Measurements from ENCODE around the gene PPT1.

DNA sequence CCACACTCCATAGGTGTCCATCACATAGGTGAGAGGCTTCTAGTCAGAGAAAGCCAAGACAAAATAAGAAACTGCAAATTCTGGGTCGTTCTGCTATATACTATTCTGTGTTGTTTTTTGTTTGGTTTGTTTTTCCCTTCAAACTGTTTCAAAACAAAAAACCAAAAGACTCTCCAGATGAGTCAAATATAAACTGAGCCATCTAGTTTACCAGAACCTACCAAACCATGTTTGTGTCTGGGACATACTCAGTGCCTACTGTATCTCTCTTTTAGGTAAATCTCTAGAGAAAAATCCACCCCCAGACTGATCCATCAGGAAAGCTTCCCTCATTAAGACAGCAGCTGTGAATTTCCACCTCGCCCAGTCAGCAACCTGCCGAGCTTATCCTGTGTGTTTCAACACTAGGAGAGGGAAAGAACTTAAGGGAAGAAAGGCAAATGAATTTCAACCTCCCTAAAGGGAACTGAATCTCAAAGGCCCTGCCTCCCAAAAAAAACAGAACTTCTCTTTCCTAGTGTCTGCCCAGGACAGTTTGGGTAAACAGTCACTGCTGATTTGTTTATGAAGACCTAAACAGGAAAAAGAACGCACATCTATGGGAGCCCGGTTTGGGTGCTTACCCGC lies 17.2 kb downstream of the PPT1 start:
- TF ChIP-seq POLR2A (IDR thresholded peaks at IDR 0.05; ENCODE audit: borderline replicate concordance, extremely low read depth, insufficient read depth, insufficient read length) (no peak), EZH2 (IDR thresholded peaks at IDR 0.05) (no peak), CBX3 (IDR thresholded peaks at IDR 0.05; ENCODE audit: low read depth) (no peak), ZNF274 (IDR thresholded peaks at IDR 0.05; ENCODE audit: low read depth, low read length) (no peak), EZH2phosphoT487 (IDR thresholded peaks at IDR 0.05; ENCODE audit: borderline replicate concordance) (no peak)
- TF ChIP-seq, protein P1, sequence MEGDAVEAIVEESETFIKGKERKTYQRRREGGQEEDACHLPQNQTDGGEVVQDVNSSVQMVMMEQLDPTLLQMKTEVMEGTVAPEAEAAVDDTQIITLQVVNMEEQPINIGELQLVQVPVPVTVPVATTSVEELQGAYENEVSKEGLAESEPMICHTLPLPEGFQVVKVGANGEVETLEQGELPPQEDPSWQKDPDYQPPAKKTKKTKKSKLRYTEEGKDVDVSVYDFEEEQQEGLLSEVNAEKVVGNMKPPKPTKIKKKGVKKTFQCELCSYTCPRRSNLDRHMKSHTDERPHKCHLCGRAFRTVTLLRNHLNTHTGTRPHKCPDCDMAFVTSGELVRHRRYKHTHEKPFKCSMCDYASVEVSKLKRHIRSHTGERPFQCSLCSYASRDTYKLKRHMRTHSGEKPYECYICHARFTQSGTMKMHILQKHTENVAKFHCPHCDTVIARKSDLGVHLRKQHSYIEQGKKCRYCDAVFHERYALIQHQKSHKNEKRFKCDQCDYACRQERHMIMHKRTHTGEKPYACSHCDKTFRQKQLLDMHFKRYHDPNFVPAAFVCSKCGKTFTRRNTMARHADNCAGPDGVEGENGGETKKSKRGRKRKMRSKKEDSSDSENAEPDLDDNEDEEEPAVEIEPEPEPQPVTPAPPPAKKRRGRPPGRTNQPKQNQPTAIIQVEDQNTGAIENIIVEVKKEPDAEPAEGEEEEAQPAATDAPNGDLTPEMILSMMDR (IDR thresholded peaks at IDR 0.05 in 2 of 3, conservative IDR thresholded peaks at IDR 0.05 in 1 of 3; ENCODE audit: borderline replicate concordance in 1 of 3, insufficient read depth in 1 of 3, low read depth in 2 of 3, low read length in 2 of 3), result no peak

Data from HCT116 (cell line).